G401 (cell line): Measurements from ENCODE around the gene ARRDC1. TPM values are rescaled to one million over a fixed set of nuclear protein-coding genes. Genes with fewer than 3 reads are reported as not detected.
"Not testable (repeated sequence)": the region's sequence is repeated elsewhere in the genome, so short reads cannot be mapped to it uniquely, and the experiment has no call there.

Source experiments
- DNase-seq: peaks from one replicate; pipeline ENCODE4 v3.0.0-alpha.2; 2015; ENCODE audit warnings: low spot score
- in situ Hi-C: cut with HindIII; loops from 2 replicates; pipeline ENCODE4 v1.10.0; 2016; ENCODE audit warnings: low sequenced_read_pairs, mixed read lengths
- total RNA-seq: library from RNA; depleted of rRNA; stranded (reverse); fragments of >200 nt; shearing (Covaris generic); gene quantifications from 2 replicates; pipeline ENCODE4 v1.2.3, GENCODE V29; 2014

Gene ARRDC1
- total RNA-seq, 1 experiment from 2014 or later, result 30.5 TPM

DNA sequence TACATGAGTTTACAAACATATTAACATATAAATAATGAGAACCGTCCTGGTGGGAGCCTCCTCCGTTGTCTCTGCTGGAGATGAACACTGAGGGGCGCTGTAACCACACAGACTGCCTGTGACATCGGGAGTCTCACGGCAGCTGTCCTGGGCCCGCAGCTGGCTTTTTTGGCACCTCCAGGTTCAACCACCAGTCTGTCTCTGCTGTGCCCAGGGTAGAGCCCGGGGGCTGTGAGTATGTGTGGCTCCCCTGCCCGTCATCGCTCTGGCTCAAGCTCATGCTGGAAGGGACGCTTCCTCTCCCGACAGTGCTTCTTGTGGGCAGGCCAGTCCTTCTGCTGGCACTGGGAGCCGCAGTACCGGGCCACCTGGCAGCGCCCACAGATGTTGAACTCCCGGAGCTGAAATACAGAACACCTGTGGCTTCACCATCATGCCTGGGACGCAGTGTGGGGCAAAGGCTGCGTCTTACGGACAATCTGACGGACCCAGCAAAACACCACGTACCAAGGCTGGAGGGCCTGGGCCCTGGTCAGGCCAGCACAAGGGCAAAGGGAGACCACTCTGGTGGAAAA, 23.1 kb upstream of the ARRDC1 start:
- in situ Hi-C loops, result loop anchor here (5.0 kb wide), 1 partner anchor 115 kb away; no protein-coding TSS in a partner anchor
- DNase-seq, result peak; percentile 16

DNA sequence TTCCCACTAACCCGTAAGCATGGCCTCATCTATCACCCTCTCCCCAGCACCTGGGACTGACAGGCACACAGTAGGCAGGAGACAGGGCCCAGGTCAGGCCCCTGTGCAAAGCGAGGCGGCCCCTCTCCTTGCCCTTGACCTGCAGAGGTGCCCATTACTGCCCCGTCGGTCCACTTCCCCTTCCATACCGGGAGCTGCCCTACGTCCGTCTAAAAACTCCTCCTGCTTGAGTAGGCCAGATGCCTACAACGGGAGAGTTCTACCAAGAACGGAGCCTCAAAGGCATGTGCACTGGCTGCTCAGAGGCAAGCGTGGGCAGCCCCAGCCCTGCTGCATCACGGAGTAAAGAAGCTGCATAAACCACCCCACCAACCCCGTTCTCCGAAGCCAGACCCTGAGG, 22.1 kb upstream of the ARRDC1 start:
- no peak for DNase-seq
- in situ Hi-C loops, result loop anchor here (5.0 kb wide), 1 partner anchor 114 kb away; no protein-coding TSS in a partner anchor

DNA sequence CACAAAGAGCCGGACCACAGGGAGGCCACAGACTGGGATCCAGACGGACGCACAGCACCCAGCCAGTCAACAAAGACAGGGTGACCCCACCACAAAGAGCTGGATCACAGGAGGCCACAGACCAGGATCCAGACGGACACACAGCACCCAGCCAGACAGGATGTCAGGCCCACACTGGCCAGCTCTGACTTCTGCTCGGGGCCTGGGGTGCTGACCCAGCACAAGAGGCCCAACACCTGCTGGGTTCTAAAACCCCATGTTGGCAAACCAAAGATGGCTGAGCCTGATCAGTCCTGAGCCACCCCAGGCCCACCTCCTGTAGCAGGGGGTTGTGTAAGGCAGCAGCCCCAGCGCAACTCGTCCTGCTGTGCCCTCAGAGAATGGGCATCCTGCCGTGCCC, 21.5 kb upstream of the ARRDC1 start:
- in situ Hi-C loops, result loop anchor here (5.0 kb wide), 1 partner anchor 113 kb away; no protein-coding TSS in a partner anchor
- no peak for DNase-seq

DNA sequence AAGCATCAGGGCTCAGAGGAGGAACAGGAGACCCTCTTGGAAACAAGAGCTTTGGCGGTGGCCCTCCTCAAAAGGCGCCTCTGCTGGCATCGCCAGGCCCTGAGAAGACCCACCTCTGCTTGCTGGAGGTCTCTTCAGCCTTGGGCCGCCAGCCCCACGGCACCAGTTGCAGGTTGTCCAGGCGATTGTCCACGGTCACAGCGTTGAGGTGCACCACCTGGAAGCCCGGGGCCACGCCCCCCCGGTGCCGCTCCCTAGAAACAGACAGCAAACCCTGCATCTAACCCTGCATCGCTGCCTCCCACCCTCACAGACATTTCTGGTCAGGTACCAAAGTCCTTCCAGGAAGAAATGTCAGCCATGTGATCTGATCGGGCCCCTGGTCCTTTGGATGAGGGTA, 18.6 kb upstream of the ARRDC1 start:
- in situ Hi-C loops, result no loop called here

DNA sequence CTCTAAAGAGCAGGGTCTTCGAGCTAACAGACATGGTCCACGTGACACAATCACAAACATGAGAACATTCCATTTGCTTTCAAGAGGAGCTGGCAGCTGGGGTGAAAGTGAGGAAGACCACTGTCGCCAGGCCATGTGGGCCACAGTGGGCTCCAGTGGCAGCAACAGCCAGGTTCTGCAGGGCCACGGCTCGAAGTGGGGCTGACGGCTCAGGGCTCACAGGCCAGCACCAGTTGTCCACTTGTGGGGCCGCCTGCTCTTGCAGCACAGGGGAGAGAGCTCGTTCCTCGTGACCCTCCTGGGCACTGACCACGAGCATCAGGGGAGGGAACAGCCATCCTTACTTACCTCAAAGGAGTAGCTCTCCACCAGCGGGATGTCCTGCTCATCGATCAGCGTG, 17.2 kb upstream of the ARRDC1 start:
- DNase-seq, result no peak
- in situ Hi-C loops, result no loop called here

More for the DNA sequence above, 18.6 kb upstream of the ARRDC1 start:
- DNase-seq, result no peak

DNA sequence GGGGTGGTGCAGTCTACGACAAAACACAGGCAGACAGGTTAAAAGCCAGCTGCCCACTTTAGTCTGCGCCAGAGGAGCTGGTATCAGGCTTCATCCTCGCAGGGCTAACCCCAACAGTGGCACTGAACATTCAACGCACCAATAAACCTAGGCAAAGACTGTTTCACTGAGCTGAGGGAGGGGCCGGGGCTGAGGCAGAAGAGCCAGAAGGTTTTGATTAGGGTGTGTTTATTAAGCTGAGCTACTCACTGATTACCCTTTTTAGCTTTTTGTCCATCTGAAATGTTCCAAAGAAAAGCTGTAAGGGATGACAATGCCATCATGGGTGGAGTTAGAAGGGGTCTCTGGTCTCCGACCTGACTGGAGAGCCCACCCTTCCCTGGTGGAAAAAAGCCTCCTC, 16.6 kb upstream of the ARRDC1 start:
- DNase-seq, result no peak
- in situ Hi-C loops, result no loop called here

DNA sequence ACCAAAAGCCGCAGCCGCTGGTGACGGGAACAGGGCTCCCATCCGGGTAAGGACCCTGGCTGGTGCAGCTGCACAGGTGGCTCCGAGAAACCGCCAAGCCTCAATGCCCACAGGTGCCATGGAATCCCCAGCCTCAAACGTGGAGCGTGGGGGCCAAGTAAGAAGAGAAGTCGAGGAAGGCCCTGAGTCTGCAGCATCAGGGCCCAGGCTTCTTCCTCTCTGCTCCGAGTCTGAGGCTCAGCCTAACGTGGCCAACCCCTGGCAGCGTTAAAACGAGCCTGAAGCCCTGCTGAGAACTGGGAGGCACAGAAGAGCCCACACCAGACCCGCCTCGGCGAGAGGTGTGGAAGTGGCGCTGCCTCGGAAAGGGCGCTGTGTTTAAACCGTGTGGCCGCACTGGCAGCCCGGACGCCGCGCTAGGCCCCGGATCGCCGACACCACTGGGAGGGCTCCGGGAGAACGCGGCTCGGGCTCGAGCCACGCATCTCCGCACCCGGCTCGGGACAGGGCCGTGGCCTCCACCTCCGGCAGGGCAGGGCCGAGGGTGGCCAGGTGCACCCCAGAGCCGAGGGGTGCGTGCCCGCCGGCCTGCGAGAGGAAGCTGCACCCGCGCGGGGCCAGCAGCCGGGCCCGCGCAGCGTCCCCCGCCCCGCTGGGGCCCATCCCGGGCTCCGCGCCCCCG, 15.9 kb upstream of the ARRDC1 start:
- in situ Hi-C loops, result no loop called here
- no peak for DNase-seq

DNA sequence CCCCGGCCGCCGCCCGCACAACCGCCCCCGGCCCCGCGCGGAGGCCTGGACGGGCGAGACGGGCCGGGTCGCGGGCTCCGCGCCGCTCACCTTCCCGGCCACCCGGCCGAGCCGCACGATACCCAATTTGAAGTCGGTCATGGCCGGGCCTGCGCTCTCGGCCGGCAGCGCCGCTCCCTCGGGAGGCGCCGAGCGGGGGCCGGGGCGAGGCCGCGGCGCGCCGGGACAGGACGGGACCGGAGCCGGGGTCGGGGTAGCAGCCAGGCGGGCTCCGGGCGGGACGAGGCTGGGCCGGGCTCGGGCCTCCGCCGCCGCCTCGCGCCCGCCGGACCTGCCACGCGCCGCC, 15.4 kb upstream of the ARRDC1 start:
- in situ Hi-C loops, result no loop called here
- no peak for DNase-seq

DNA sequence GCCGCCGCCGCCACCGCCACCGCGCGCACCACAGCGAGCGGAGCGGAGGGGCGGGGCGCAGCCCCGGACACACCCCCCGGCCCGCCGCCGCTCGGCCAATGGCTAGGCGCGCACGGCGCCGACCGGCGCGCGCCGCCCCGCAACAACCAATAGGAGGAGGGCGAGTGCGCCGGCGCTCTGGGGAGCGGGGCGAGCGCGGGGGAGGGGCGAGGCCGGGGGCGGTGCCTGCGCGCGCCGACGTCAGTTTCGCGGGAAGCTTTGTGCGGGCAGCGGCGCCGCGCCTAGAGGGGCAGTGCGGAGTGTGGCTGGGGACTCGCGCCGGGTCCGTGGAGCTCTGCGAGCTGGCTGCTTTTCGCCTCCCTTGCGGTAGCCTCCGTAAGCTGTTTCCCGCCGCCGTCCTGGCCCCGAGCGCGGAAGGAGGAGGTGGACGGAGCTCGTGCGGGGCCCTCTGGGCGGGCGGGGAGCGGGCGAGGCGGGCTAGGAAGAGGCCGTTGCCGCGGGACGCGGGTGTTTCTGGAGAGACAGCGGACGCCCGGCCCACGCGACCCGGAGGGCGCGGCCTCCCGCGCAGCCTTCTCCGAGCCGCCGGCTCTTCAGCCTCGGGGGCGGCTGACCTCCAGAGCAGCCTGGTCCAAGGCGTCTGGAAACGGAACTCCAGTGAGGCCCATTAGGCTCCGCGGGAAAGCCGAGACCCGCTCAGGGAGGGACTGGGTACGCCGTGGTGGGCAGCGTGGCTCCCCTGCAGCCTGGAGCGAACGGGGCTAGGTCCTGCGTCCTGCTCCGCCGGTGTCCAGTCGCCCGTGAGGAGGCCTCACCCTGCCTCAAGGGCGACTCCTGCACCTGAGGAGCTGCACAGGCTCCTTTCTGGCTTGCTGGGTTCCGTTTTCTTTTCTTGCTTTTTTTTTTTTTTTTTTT, 14.8 kb upstream of the ARRDC1 start, which contains the start of gene ZMYND19:
Gene ZMYND19 (minus strand): TSS at position 44 of the 915 bp plus-strand sequence. CDS start 249 bp downstream, outside the sequence.
- in situ Hi-C loops, result no loop called here
- DNase-seq, result peak; percentile 83

DNA sequence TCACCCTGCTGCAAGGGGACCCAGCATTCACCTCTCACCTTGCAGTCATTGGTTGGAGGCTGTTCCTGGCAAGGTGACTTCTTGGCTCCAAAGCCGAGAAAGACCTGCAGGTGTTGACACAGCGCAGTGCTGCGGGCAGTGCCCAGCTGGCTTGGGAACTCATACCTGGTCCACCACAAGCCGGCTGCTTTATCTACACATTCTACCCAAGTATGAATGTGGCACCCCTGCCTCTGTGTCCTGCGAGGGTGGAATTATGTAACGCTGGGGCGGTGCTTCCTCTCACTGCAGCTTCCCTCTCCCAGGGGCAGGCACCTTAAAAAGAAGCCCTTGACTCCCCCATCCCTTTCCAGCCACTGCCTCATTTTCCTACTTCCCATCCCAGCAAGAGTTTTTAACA, 12.7 kb upstream of the ARRDC1 start:
- DNase-seq, result no peak
- in situ Hi-C loops, result no loop called here

DNA sequence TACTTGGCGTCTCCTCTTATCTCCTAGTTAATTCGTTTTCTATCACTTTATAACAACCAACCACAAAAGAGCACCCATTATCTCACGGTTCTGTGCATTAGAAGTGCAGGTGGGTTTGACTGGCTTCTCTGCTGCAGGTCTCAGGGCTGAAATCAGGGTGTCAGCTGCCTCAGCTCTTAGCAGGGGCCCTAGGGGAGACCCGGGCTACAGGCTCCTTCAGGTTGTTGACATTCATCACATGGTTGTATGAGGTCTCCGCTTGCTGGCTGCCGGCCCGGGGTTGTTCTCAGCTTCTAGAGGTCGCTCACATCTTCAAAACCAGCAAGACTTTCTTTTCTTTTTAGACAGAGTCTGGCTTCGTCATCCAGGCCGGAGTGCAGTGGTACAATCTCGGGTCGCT, 12.3 kb upstream of the ARRDC1 start:
- in situ Hi-C loops, result no loop called here
- no peak for DNase-seq

DNA sequence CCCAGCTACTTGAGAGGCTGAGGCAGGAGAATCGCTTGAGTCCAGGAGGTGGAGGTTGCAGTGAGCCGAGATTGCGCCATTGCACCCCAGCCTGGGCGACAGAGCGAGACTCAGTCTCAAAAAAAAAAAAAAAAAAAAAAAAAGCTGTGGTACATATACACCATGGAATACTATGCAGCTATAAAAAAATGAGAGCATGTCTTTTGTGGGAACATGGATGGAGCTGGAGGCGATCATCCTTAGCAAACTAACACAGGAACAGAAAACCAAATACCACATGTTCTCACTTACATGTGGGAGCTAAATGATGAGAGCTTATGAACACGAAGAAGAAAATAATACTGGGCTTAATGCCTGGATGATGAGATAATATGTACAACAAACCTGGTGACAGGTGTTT, 8.9 kb upstream of the ARRDC1 start:
- in situ Hi-C loops, DNase-seq: not testable (repeated sequence)

DNA sequence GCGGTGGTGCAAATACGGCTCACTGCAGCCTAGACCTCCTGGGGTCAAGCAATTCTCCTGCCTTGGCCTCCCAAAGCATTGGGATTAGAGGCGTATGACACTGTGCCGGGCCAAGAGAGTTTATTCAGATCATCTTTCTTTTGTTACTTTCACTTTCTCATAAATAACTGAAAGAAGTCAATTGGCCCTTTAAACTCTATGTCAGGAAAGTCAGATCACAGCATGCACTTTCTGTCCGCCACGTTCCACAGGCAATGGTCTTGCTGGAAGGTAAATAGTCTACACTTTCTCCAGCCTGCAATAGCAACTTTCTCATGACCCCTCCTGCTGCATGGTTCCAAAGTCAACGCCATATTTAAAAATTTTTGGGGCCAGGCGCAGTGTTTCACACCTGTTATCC, 6.5 kb upstream of the ARRDC1 start:
- in situ Hi-C loops, result no loop called here
- no peak for DNase-seq

DNA sequence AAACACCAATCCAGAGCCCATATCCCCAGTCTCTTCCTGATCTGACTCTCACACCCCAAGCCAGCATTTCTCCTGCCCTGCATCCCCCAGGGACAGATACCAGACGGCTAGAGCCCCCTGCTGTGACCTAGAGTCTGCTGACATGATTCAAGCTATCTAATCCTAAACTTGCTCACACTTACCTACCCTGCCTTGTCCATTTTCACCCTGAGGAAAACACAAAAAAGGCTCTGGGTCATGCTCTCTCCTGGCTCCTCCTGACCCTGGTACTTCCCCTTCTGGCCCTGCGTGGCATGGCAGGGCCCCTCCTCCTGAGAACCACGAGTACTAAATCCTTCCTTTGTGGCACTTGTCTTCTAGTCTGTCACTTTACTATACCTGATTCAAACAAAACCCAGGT, 2.8 kb upstream of the ARRDC1 start:
- in situ Hi-C loops, result no loop called here
- no peak for DNase-seq

DNA sequence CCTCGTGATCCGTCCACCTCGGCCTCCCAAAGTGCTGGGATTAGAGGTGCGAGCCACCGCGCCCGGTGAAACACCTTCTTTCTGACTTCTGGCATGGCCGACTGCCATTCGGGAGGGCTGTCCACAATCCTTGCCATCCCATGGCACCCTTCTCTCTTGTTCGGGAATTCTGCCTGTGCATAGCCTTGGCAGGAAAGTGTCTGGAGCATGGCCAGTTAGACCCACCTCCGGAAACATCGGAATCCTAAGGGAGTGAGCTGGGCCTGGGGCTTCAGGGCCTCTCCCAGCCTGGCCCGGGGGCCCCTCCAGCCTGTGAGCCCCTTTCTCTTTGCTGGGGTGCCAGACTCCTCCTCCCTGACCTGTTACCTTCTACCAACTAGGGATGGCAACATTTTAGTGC, 1.6 kb upstream of the ARRDC1 start:
- in situ Hi-C loops, result no loop called here

DNA sequence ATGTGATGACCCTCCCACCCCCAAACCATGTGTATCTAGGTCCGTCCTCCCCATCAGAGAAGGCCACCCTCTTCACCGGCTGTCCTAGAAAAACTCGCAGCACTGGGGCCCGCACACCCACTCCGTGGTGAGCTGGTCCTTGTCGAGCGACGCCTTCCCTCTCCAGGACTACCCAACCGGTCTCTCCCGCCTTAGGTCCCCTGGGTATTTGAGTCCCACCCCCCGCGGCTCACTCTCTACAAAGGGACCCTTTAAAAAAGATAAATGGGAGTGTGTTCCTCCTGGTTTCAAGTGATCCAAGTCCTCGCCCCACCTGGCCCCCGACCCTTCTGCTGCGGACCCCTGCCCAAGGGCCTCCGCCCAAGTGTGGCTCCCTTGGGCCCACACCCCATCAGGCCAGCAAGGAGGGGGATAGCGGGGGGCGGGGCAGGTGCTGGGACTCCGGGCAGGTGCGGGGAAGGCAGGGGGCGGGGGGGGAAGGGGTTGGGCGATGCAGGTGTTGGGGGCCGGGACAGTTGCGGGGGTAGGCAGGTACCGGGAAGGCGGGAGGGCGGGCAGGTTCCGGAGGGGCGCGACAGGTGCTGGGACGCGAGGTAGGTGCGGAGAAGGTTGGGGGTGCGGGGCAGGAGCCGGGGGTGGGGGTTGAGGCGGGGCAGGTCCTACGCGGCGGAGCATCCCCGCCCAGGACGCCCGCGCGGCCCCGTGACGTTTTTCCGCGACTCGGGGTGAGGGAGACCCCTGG, 970 bp upstream of the ARRDC1 start:
- DNase-seq, result peak; percentile 24
- in situ Hi-C loops, result no loop called here

More for the DNA sequence above, 1.6 kb upstream of the ARRDC1 start:
- peak; percentile 31 for DNase-seq

DNA sequence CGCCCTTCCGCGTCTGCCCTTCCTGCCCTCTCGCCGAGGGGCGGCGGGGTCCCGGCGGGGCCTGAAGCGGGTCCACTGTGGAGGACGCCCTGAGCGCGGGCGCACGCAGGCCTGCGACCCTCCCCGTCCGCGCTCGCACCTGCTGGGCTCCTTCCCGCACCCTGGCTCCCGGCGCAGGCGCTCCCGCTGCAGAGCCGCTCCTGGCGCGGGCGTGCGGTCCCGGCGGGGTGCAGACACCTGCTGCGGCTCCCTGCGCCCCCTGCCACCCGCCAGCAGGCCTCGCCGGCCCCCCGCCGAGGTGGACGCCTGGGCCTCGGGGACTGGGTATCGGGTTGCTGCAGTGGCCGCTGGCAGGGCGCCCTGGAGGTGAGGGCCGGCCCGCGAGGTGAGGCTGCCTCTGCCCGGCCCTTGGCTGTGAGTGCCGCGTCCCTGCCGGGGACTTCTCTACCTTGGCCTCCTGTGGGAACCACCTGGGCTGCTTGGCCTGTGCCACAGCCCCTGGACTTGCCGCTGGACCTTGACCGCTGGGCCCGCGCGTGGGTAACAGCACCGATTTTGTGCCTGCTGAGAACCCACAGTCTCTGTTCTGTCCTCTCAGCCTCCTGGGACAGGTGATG, 627 bp downstream of the ARRDC1 start:
- DNase-seq, result no peak
- in situ Hi-C loops, result no loop called here

DNA sequence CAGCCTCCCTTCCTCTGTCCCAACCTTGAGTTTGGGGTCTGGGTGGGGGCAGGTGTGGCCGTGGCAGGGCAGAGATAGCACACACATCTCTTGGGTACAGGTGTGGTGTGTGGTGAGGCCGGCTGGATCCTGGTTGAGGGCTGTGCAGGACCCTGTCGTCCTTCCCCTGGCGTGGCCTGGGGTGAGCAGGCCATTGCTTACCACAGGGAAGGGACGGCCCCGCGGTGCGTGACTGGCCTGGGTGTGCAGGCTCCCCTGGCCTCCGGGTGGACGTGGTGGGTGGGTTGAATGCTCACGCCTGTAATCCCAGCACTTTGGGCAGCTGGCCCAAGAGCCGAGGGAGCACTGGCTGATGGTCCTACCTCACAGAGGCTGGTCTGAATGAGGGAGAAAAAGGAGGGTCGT, 1.2 kb downstream of the ARRDC1 start:
- in situ Hi-C loops, result no loop called here
- peak; percentile 16 for DNase-seq
